ENCODE results near the gene NCK2.
"Not testable (repeated sequence)": the region's sequence is repeated elsewhere in the genome, so short reads cannot be mapped to it uniquely, and the experiment has no call there.

NCK2 gene

DNA sequence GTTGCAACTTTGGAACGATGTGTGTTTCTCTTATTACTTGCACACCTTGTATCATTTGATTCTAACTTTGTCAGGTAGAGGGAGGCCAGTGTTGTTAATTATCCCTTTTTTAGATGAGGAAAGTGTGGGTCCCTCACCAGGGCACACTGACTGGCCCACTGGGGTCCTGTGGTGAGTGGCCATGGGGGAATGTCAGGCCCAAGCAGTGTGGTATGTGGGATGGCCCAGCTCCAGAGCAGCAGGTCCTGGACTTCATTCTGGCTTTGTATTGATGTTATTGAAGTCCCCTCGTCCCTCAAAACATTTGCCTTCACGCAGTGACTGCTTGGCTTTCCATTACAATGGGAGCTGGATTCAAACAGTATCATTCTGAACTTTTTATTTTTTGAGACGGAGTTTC, 11.7 kb downstream of the NCK2 start:
- no peak for DNase-seq (ENCODE audit: low spot score)

DNA sequence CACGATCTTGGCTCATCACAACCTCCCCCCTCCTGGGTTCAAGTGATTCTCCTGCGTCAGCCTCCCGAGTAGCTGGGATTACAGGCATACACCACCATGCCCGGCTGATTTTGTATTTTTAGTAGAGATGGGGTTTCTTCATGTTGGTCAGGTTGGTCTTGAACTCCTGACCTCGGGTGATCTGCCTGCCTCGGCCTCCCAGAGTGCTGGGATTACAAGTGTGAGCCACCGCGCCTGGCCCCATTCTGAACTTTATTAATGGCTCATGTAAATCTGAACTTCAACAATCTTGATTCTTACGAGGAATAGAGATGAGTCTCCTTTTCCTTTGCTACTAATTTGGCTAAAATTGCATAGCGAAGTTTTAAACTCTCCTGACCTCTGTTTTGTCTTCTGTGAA, 12.2 kb downstream of the NCK2 start:
- DNase-seq (ENCODE audit: low spot score), result not testable (repeated sequence)

DNA sequence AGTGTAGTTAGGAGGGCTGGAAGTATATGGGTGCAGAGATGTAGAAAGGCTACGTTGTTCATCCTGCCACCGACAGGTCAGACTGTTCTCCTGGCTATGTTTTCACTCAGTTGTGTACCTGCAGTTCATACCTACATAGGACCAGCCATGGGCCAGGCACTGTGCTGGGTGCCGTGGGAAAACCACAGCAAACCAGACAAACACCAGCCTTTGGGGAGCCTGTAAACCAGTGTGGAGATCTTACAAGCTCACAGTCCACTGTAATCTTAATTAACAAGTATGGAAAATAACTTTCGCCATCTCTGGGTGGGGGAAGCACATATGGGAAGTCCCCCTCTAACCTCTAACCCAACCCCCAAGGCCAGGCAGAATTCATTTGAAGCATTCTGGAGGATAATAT, 12.7 kb downstream of the NCK2 start:
- no peak for DNase-seq (ENCODE audit: low spot score)

GRCh38 chr2:105760191-105760590, 15.5 kb downstream of the NCK2 start:
- DNase-seq (ENCODE audit: low spot score), result no peak

GRCh38 chr2:105760639-105761337, 16.1 kb downstream of the NCK2 start:
- DNase-seq (ENCODE audit: low spot score), result no peak

DNA sequence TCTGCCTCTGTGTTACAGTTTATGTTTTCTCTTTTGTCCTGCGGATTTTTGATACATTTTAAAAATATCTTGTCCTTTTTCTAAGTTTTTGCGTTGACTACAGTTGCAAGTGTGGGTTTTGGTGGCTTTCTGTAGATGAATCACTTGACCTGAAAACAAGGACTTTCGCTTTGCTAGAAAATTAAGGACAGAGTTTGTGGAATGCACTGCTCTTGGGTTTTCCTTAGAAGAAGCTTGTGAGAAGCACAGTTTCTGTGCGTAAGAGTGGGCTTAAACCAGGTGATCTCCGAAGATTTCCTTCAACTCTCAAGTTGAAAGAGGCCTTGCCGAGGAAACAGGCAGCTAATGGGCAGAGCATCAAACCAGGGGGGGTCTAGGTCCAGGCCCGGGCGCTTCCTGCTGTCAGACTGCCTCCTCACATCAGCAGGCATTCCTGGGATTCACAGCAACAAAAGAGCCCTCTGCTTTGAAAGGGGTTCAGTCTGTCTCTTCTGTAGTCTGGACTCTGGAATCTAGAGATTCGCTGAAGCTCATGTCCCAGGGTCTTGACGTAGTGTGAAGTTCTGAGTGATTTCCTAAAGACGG, 17.3 kb downstream of the NCK2 start:
- no peak for DNase-seq (ENCODE audit: low spot score)

DNA sequence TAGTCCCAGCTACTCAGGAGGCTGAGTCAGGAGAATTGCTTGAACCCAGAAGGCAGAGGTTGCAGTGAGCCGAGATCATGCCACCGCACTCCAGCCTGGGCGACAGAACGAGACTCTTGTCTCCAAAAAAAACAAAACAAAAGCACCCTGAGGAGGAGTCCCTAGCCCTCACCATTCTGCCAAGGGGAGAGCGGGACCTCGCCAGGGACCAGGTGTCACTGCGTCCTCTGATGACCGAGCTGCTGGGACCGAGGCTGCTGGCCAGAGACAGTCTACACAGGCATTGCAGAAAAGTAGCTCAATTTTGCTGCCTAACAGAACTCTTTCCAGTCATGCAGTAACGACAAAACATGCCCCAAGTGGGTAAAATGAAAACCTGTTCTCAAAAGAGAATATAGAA, 18.4 kb downstream of the NCK2 start:
- no peak for DNase-seq (ENCODE audit: low spot score)

- DNase-seq (ENCODE audit: low spot score), result no peak
These were observed 19.3 kb downstream of the NCK2 start for GRCh38 chr2:105764059-105764458.

DNA sequence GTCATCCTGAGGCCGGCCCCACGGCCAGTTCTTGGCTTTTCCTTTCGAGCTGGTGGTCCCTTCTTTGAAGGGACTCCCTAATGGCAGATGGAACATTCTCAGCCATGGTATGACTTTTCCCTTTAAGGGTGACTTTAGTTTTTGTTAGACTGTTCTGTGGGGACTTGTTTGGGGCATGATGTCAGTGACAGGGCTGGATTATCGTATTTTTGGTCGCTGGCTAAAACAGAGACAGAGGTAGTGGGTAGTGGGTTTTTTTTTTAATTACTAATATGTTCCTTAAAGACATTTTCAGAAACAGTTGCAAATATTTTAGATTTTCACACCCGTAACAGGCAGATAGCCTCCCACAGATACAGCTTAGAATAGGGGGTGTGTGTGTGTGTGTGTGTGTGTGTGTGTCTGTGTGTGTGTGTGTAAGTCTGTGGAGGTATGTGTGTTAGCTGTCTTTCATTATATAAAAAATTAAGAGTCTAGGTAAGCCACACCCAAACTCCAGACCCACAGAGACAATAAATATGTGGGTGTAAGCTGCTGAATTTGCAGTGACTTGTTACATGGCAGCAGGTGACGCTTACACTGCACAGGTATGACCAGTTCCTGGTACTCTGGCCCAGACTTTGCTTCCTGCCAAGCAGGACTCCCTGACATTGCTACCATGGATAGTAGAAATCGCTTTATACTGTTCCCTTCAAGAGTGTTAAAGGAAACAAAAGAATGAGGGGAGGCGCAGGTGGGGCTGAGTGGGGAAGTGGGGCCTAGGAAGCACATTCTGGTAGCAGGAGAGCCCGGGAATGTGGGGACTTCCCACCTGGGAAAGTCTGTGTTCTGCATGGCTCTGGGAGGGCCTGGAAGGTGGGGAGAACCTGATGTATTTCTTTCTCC, 20.9 kb downstream of the NCK2 start:
- DNase-seq (ENCODE audit: low spot score), result no peak

GRCh38 chr2:105766300-105766866, 21.7 kb downstream of the NCK2 start:
- DNase-seq (ENCODE audit: low spot score), result no peak

GRCh38 chr2:105768176-105768575, 23.5 kb downstream of the NCK2 start:
- DNase-seq (ENCODE audit: low spot score), result no peak

DNA sequence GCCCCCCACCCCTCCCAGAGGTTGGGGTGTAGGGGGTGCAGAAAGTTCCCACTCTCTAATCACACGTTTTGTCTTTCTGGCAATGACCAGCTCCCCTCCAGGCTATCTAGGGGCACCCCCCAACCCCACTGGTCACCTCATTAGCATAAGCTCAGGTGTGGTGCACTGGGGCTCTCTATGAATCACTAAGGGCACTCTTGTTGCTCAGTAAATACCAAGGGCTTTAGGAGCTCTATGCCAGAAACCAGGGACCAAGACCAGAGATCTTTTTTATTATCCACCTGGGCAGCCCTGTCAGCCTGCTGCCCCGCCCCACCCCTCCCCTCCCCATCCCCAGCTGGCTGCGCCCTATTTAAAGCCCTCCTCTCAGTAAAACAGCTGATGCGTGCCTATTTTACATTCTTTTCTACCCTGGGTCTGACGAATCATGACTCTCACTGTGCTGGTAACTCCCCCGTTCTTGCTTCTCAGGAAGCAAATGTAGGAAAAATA, 24.3 kb downstream of the NCK2 start:
- DNase-seq (ENCODE audit: low spot score), result no peak

DNA sequence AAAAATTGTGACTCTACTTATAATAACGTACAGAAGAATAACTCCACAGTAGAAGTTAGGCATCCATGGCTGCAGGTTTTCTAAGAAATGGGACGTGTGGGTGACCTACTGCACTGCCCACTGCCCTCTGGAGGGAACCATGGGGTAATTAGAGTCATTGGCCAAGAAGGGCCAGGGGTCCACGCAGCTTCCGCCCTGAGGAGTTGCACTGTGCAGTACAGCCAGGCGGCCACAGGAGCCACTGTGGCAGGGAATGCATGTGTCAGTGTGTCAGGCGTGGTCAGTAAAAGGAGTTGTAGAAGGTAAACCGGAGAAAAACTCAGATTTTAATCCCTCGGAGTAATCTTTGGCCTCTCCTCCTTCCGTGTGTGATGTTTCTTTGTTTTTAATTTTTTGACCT, 24.8 kb downstream of the NCK2 start:
- DNase-seq (ENCODE audit: low spot score), result no peak

DNA sequence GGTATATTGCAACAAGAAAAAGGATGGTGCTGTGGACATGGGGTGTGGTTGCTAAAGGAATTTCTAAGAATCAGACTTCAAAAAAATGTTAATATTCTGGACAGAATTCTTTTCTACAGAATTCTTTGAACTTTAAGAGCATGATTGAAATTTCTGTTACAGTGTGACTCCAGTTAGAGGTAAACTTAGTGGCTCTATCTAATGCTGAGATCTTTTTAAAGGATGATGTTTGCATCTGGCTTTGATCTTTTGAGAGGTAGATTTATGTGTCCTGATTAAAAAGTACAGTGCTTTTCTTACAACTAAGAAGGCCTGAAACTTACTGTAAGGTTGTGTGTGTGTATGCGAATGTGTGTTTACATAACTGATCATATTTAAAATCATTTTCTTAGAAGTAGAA, 25.4 kb downstream of the NCK2 start:
- DNase-seq (ENCODE audit: low spot score), result no peak

DNA sequence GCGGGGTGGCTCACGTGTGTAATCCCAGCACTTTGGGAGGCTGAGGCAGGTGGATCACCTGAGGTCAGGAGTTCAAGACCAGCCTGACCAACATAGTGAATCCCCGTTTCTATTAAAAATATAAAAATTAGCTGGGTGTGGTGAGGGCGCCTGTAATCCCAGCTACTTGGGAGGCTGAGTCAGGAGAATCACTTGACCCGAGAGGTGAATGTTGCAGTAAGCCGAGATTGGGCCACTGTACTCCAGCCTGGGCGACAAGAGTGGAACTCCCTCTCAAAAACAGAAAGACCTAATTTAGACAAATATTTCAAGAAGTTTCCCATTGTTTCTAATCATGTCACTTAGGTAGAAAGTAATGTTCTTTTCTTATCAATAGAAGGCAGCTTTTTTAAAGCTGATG, 26.6 kb downstream of the NCK2 start:
- DNase-seq (ENCODE audit: low spot score), result not testable (repeated sequence)

- DNase-seq (ENCODE audit: low spot score), result no peak
These were observed 27.1 kb downstream of the NCK2 start for GRCh38 chr2:105771836-105772235.

DNA sequence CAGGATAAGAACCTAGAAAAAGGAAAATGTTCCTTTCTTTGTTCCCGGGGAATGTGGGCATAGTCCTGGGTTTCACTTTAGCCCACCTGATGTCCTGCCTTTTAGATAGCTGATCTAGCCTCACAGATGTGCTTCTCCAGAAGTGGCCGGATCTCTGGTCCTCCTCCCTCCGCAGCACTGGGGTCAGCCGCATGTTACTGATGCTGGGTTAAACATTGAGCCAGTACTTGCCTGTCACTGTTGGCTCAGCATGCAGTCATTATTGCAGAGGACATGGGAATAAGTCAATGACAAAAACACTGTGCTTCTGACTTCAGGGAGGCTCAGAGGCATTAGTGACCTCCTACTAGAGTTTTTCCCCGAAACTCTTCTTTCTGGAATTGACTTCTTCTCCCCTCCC, 27.6 kb downstream of the NCK2 start:
- no peak for DNase-seq (ENCODE audit: low spot score)

- DNase-seq (ENCODE audit: low spot score), result no peak
These were observed 28.9 kb downstream of the NCK2 start for GRCh38 chr2:105773568-105773967.

DNA sequence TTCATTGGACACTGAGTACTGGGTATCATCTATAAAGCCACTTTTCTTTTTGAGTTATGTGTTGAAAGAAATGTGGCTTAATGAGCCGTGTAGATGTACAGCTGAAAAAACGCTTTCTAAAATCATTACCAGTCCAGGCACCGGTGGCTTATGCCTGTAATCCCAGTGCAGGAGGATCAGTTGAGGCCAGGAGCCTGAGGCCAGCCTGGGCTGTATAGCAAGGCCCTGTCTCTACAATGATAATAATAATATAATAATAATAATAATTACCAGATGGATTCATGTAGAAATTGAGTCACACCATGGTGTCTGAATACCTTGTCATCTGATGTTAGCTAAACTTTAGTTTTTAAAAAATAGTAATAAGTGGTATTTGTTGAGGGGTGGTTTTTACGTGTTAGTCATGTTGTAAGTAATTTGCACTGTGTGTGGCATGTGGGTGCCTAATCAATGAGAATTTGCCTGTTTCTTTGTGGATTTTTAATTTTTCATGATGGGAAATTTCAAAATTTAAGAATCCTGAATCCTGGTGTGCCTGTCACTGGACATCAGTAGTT, 30.1 kb downstream of the NCK2 start:
- no peak for DNase-seq (ENCODE audit: low spot score)

DNA sequence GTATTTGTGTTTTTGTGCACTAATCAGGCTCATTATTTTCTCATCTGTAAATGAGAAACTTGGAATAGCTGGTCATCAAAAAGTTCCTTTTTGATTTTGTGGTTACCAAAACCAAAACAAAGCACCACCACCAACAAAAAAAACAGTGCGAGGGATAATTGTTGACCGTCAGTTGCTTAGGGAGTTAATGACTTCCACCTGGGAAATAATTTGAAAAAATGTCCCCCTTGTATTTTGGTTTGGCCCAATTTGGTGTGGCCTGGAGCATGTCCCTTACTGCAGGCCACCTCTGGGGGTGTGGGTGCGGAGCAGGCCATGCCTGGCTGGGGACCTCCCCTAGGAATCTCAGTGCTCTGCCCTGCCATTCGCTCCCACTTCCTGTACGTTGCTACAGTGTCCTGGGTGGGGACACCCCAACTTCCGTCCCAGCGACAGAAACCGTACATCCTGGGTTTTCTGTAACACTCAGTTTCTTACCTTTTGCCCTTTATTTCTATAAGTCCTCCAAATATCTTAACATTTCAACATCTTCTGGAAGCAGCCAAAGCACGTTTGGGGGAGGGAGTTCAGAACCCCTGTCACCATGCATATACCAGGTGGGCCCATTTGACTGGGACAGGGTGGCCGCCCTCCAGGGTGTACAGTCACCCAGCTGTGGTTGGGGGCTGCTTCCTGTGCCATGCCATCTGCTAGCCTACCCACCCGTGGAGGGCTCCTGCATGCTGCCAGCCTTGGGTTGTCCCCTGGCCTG, 31.3 kb downstream of the NCK2 start:
- DNase-seq (ENCODE audit: low spot score), result no peak

DNA sequence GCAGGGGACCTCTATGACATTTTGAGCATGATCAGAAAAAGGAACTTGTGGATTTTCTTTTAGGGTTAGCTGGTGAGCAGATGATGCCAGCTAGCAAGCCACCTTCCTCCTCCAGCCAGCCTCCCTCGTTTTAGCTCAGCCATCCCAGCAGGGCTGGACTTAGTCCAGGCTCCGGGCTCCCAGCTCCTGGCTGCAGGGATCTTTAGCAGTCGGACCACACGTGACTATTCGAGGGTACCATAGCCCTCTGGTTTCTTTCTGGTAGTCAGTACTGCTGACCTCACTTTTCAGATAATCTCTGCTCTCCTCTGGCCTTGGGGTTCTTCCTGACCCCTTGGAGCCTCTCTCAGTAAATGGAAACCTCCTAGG, 31.8 kb downstream of the NCK2 start:
- DNase-seq (ENCODE audit: low spot score), result no peak

DNA sequence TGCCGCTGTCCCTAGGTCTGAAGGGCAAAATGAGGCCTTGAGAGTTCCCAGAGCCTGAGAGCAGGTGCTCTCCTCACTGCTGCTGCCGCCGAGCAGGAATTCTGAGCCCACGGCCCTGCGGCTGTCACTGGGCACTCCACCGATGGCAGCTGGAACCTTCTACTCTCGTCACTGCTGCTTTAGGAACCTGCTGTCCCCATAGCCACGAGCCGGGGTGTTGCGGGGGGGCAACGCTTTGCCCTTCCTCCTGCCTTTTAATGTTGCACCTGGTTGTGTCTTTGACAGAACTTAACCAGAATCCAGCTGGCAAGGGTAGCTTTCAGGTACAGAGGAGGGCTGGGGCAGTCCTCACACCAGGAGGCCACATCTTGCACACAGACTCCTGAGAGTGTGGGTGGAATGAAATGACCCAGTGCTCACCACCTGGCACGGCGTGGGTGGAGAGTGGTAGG, 32.3 kb downstream of the NCK2 start:
- no peak for DNase-seq (ENCODE audit: low spot score)

Measured in D341Med (cell line).